Aorta (tissue), 5 donors: Measurements from ENCODE around the gene ARID4B. TPM values are rescaled to one million over a fixed set of nuclear protein-coding genes. Genes with fewer than 3 reads are reported as not detected.
"Not testable (repeated sequence)": the region's sequence is repeated elsewhere in the genome, so short reads cannot be mapped to it uniquely, and the experiment has no call there.

Experiments
- ATAC-seq: fragments of 200-7000 bp; cut with Tn5 transposase; one replicate; pipeline ENCODE4 v1.9.1; 2022; ENCODE audit warnings: moderate library complexity; ENCODE audit not compliant: low FRiP score
- DNase-seq, 2 donors: peaks; one replicate each; pipeline ENCODE4 v3.0.0-alpha.2; 2020
- H3K27ac ChIP-seq, 2 donors: one replicate each; pipeline ENCODE4 v1.5.1; 2013; ENCODE audit warnings: low read length in 2 of 2, mild to moderate bottlenecking in 2 of 2, moderate library complexity in 2 of 2, control low read depth in 1 of 2, inconsistent platforms in 1 of 2, low read depth in 1 of 2
- H3K27me3 ChIP-seq, 2 donors: one replicate each; pipeline ENCODE4 v1.6.1; 2013; ENCODE audit warnings: control low read depth in 1 of 2, low read length in 1 of 2, mild to moderate bottlenecking in 1 of 2, moderate library complexity in 1 of 2; ENCODE audit not compliant: insufficient read depth in 2 of 2, control insufficient read depth in 1 of 2
- H3K36me3 ChIP-seq, 2 donors: one replicate each; pipeline ENCODE4 v1.6.1; 2013; ENCODE audit warnings: control low read depth in 1 of 2, low read length in 1 of 2, mild to moderate bottlenecking in 1 of 2; ENCODE audit not compliant: insufficient read depth in 2 of 2, control insufficient read depth in 1 of 2
- H3K4me1 ChIP-seq, 2 donors: one replicate each; pipeline ENCODE4 v1.6.1; 2013; ENCODE audit warnings: low read length in 2 of 2, control low read depth in 1 of 2, mild to moderate bottlenecking in 1 of 2, moderate library complexity in 1 of 2; ENCODE audit not compliant: insufficient read depth in 2 of 2, control insufficient read depth in 1 of 2
- H3K4me3 ChIP-seq, 2 donors: one replicate each; pipeline ENCODE4 v1.5.1; 2013; ENCODE audit warnings: low read length in 2 of 2, control low read depth in 1 of 2, mild to moderate bottlenecking in 1 of 2
- H3K9me3 ChIP-seq: one replicate; pipeline ENCODE4 v1.6.1; 2013; ENCODE audit warnings: mild to moderate bottlenecking, low read length; ENCODE audit not compliant: control insufficient read depth
- WGBS, 2 donors: extraction: QIAGEN DNeasy Blood & Tissue Kit; methylation state at CpG; one replicate each; pipeline ENCODE4 v1.1.7; 2013; 5-methylcytosine and 5-hydroxymethylcytosine counted together
- intact Hi-C, 2 donors: fragments of 100-400 bp; cut with DNase I; formaldehyde crosslinking; loops; one replicate each; pipeline versions ENCODE4 v1.14.2 to v1.15.0; 2022
- polyA plus RNA-seq, 2 donors: library from polyadenylated mRNA; stranded (reverse); fragments of 200-250 nt; gene quantifications; one replicate each; pipeline ENCODE4 v1.2.3, GENCODE V29; 2013
- total RNA-seq, 2 donors: library from RNA; stranded (reverse); fragmentation: NEBNext Ultra II Directional; extraction: Animal tissue kit (Norgen Biotek cat#: 25700); gene quantifications; one replicate each; pipeline ENCODE4 v1.2.1, GENCODE V29; 2021
- donor health status: healthy with polysubstance abuse.
- donor health status: Bipolar disorder and iron deficiency.
- donor health status: DM: no; HTN: no; CAD: no.
- donor health status: DM: no; HTN: no; CAD: no.
- donor health status: DM: yes; HTN: yes; CAD: no.

ARID4B gene
- total and polyA plus RNA-seq, 4 donors = 9.8 to 56.6 (median 37.2) TPM

DNA sequence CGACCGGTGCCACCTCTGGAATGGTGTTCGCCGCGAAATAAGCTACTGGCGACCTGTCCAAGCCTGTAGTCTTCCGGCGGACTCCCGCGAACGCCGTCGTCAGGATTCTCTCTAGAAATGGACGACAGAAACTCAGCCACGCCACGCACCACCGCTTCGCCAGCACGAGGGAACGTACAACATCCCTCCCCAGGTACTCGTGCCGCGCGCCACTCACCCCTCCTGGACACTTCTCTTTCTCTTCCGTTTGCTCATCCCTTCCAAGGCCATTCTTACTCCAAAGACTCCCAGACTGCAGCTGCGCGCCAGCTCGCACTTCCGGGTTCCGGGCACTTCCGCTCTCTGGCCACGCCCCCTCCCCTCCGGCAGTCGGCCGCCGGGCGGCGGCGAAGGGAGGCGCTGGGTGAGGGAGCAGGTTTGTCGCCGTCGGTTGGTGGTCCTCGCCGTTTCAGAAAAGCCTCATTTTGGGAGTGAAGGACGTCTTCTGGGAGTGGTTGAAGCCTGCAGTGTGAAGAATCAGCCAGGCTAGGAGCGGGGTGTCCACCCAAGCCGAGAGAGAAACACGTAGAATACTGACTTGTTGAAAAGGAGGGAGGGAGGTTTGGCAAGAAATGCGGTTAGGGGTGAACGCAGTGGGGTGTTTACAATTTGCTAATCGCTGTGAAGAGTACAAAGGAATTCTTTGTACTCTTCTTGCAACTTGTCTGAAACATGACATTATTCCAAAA is 166.9 kb downstream of the ARID4B start, which contains the start of gene RBM34:
Gene RBM34 (minus strand): TSS at position 294 of the 728 bp plus-strand sequence. CDS start 24 bp downstream, at position 270.
- intact Hi-C loops = loop anchor here in 1 of 2 donors (10.0 kb wide), 1 partner anchor 254 kb away; no protein-coding TSS in a partner anchor
- peak; percentile 94 to 97 for DNase-seq
- 0% methylated on average over 51 to 52 of the region's 52 CpGs for WGBS, 2 donors
- peak within 1 kb of the TSS; percentile 79 to 84 for H3K27ac ChIP-seq
- no peaks in the 10 kb centered on the region for H3K27me3 ChIP-seq
- no peaks in the 10 kb centered on the region for H3K36me3 ChIP-seq
- no peaks in the 10 kb centered on the region for H3K9me3 ChIP-seq
- peak; percentile 97 for ATAC-seq
- peak within 1 kb of the TSS; percentile 65 to 84 for H3K4me3 ChIP-seq
- H3K4me1 ChIP-seq = no peaks in the 10 kb centered on the region

DNA sequence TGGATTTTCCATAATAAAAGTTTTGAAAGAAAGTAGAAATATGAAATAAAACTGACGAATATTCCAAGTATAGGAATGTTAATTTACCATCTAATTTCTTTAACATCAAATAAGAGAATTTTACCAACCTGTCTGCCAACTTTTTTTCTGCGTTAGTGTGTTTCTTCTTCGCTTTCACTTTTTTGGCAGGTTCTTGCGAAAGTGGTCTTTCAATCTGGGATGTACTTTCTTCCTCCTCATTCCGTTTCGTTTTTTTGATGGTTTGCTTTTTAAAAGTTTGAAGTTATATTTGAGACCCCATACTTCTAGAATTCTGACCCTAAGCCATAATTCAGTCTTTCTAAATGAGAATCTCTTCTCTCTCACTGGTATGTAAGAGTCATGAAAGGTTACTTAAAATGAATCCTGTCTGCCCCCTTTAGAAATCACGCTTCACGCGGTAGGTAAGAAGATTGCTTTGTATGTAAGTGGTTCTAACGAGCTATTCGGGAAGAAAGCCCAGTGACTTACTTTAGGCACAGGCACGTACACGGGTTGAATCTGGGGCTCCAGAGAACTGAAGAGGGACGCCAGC is 167.5 kb downstream of the ARID4B start:
- intact Hi-C loops = loop anchor here in 1 of 2 donors (10.0 kb wide), 1 partner anchor 254 kb away; no protein-coding TSS in a partner anchor

DNA sequence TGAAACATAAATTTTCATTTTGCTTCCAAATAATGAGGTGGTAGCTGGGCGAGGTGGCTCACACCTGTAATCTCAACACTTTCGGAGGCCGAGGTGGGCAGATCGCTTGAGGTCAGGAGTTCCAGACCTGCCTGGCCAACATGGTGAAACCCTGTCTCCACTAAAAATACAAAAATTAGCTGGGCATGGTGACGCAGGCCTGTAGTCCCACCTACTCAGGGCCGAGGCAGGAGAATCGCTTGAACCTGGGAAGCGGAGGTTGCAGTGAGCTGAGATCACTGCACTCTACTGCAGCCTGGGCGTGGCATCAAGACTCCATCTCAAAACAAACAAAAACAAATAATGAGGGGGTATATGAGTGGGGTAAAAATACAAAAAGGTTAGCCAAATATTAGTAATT is 168.0 kb downstream of the ARID4B start:
- not testable (repeated sequence) for H3K9me3 ChIP-seq, H3K36me3 ChIP-seq, H3K4me1 ChIP-seq, ATAC-seq, H3K27me3 ChIP-seq, H3K4me3 ChIP-seq, H3K27ac ChIP-seq
- DNase-seq = peak in 1 of 2 donors; percentile 19
- intact Hi-C loops = loop anchor here in 1 of 2 donors (10.0 kb wide), 1 partner anchor 255 kb away; no protein-coding TSS in a partner anchor
- 84 to 86% methylated on average over 9 of the region's 9 CpGs for WGBS, 2 donors

More for the DNA sequence above, 167.5 kb downstream of the ARID4B start:
- ATAC-seq (peak; percentile 29), DNase-seq (no peak)
- no peaks in the 10 kb centered on the region for H3K36me3 ChIP-seq
- H3K4me1 ChIP-seq = no peaks in the 10 kb centered on the region
- peak overlapping the region; percentile 59 to 84 for H3K4me3 ChIP-seq
- no peaks in the 10 kb centered on the region for H3K9me3 ChIP-seq
- 5 to 6% methylated on average over 14 of the region's 14 CpGs for WGBS, 2 donors
- peak overlapping the region; percentile 79 to 84 for H3K27ac ChIP-seq
- H3K27me3 ChIP-seq = no peaks in the 10 kb centered on the region

DNA sequence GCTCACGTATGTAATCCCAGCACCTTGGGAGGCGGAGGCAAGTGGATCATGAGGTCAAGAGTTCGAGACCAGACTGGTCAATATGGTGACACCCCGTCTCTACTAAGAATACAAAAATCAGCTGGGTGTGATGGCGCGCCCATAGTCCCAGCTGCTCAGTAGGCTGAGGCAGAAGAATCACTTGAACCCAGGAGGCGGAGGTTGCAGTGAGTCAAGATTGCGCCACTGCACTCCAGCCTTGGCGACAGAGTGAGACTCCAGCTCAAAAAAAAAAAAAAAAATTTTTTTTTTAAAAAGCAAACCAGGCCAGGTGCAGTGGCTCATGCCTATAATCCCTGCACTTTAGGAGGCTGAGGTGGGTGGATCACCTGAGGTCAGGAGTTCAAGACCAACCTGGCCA is 168.7 kb downstream of the ARID4B start:
- H3K4me3 ChIP-seq, H3K4me1 ChIP-seq, DNase-seq, ATAC-seq, H3K9me3 ChIP-seq, H3K27me3 ChIP-seq, intact Hi-C loops, H3K27ac ChIP-seq, H3K36me3 ChIP-seq: not testable (repeated sequence)
- 90 to 91% methylated on average over 9 of the region's 9 CpGs for WGBS, 2 donors

DNA sequence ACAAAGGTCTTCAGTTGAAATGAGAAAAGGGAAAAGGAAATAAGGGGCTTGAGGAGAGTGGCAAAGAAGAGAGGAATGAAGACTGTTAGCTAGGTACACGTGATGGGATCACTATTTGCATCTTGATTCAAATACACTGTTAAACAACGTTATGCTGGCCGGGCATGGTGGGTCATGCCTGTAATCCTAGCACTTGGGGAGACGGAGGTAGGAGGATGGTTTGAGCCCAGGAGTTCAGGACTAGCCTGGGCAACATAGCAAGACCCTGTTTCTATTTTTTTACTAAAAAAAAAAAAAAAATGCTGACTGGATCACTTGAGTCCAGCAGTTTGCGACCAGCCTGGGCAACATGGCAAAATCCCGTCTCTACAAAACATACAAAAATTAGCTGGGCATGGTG is 169.3 kb downstream of the ARID4B start:
- intact Hi-C loops = no loop called here
- DNase-seq (peak in 1 of 2 donors; percentile 36), ATAC-seq (no peak)
- no peaks in the 10 kb centered on the region for H3K9me3 ChIP-seq
- 92 to 94% methylated on average over 6 of the region's 6 CpGs for whole genome bisulfite sequencing, 2 donors
- H3K36me3 ChIP-seq = peaks cover 0 to 2% of the 10 kb centered on the region in 2 donors
- no peak overlapping the region for H3K4me3 ChIP-seq
- no peaks in the 10 kb centered on the region for H3K4me1 ChIP-seq
- no peaks in the 10 kb centered on the region for H3K27me3 ChIP-seq
- H3K27ac ChIP-seq = no peak overlapping the region

DNA sequence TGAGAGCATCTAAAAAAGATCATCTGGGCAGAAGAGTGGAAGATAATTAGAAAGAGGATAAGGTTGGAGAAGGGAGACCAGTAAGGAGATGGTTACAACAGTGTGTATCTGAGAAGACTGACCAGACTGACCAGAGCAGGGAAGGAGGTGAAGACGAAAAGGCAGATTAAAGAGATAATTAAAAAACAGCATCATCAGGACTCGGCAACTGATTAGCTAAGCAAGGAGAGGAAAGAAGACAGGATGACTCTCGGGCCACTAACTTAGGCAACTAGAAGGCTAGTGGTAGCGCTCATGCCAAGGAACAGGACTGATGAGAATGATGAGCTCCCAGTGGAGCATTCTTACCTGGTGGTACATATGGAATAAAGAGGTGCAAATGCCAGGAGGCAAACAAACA is 170.8 kb downstream of the ARID4B start:
- peaks cover 0 to 2% of the 10 kb centered on the region in 2 donors for H3K36me3 ChIP-seq
- no peak overlapping the region for H3K27ac ChIP-seq
- H3K4me3 ChIP-seq = no peak overlapping the region
- 95 to 97% methylated on average over 4 of the region's 4 CpGs for WGBS, 2 donors
- H3K9me3 ChIP-seq = no peaks in the 10 kb centered on the region
- intact Hi-C loops = no loop called here
- H3K27me3 ChIP-seq = no peaks in the 10 kb centered on the region
- no peaks in the 10 kb centered on the region for H3K4me1 ChIP-seq
- ATAC-seq = no peak
- DNase-seq = no peak

DNA sequence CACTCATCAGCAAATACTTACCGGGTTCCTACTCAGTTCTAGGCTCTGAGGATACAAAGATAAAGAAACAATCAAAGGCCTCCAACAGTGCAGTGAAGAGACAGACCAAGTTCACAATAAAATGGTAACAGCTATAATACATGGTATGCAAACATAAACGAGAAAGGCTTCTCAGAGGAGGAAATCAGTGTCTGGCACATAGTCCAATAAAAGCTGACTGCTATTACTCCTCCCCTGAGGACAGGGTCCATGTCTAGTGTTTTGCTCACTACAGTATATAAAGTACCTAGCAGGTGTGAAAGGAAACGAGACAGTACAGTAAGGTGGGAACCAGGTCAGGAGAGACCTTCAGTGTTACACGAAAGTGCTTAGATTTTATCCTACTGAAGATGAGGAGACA is 171.2 kb downstream of the ARID4B start:
- no peak overlapping the region for H3K27ac ChIP-seq
- H3K27me3 ChIP-seq = no peaks in the 10 kb centered on the region
- 79 to 82% methylated on average over 4 of the region's 4 CpGs for WGBS, 2 donors
- H3K4me1 ChIP-seq = no peaks in the 10 kb centered on the region
- no peak for DNase-seq
- intact Hi-C loops = no loop called here
- no peak overlapping the region for H3K4me3 ChIP-seq
- no peaks in the 10 kb centered on the region for H3K9me3 ChIP-seq
- ATAC-seq = no peak
- peaks cover 0 to 2% of the 10 kb centered on the region in 2 donors for H3K36me3 ChIP-seq

DNA sequence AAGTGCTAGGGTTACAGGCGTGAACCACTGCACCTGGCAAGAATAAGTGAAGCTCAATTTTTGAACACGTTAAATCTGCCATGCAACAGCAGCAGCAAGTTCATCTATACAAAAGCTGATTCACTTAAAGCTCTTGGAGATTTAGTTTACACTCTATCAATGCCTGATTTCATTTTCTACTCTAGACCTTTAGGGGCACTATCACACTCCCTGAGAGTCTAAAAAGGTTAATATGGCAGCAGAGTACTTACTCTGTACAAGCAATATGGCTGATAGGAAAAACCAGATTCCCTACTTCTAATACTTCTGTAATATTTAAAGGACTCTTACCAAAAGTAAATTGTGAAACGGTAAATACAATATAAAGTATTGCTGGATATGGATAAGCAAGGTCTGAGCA is 171.7 kb downstream of the ARID4B start:
- no peaks in the 10 kb centered on the region for H3K27me3 ChIP-seq
- WGBS, 2 donors = 92 to 96% methylated on average over 3 of the region's 3 CpGs
- peaks cover 2 to 4% of the 10 kb centered on the region in 2 donors for H3K36me3 ChIP-seq
- no peak overlapping the region for H3K27ac ChIP-seq
- intact Hi-C loops = no loop called here
- no peak overlapping the region for H3K4me3 ChIP-seq
- DNase-seq = no peak
- H3K4me1 ChIP-seq = no peaks in the 10 kb centered on the region
- ATAC-seq = no peak
- H3K9me3 ChIP-seq = no peaks in the 10 kb centered on the region

DNA sequence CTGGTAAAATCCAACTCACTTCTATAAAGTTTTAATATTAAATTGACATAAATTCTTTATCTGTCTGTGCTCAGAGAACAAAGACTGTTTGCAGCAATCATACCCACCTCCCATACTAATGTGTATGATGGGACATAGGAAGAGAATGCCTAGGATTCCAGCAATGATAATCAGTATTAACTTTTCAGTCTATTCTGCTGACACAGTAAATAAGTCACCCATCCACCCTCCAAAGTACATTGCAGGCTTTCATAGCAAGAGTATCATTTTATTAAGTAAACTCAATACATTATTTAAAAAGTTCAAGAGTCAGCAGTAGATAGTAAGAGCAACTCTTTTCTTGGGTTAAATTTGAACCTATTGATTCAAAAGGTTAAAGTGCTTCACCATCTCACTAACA is 175.7 kb downstream of the ARID4B start:
- Histone ChIP-seq H3K36me3 (peaks cover 4% of the 10 kb centered on the region in 2 donors), H3K4me1 (no peaks in the 10 kb centered on the region), H3K4me3 (no peak overlapping the region), H3K27ac (no peak overlapping the region), H3K9me3 (no peaks in the 10 kb centered on the region), H3K27me3 (no peaks in the 10 kb centered on the region)
- intact Hi-C loops = no loop called here
- ATAC-seq = no peak
- DNase-seq = no peak
